Myocyte (in vitro differentiated cells): Measurements from ENCODE around the gene PHIP. TPM values are rescaled to one million over a fixed set of nuclear protein-coding genes. Genes with fewer than 3 reads are reported as not detected.

Experiments
- DNase-seq: peaks from one replicate; pipeline ENCODE4 v3.0.0-alpha.2; 2012; ENCODE audit warnings: low read depth
- total RNA-seq: library from RNA; depleted of rRNA; stranded (reverse); fragments of >200 nt; gene quantifications from 2 replicates; pipeline ENCODE4 v1.2.3, GENCODE V29; 2014

PHIP gene
- total RNA-seq, 1 donor from 2014 or later = 15.7 TPM

DNA sequence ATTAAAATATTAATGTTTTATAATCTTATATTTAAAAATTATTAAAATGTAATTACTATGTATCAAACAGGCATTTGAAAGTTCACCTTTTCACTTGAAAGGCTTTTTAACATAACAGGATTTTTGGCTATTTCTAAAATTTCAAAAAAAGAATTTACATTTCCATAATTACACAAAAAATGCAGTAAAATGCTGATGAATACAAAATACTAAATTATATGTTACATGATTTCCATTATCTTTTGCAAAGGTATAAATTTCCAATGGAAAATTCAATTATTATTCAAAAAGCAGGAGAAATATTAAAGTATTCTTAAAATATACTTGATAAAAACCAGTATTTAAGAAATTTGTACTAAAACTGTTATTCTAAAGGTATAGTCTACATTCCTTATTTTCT, 66.1 kb downstream of the PHIP start:
- DNase-seq = no peak

DNA sequence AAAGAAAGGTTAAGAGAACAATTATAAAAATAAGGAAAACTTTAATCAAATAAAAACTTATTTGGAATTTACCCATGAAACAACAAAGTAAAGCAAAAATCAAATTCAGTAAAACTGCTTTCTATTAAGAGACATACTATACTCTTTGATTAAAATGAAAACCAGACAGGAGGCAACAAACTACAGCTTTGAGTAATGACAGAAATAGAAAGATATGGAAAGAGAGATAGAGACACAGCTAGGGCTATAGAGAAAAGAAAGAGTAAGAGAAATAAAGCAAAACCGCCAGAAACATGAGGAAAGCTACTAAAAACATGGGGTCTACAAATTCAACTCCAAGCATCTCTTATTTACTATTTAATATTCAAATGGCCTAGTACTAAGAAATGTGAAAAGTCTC, 67.6 kb downstream of the PHIP start:
- DNase-seq = no peak

DNA sequence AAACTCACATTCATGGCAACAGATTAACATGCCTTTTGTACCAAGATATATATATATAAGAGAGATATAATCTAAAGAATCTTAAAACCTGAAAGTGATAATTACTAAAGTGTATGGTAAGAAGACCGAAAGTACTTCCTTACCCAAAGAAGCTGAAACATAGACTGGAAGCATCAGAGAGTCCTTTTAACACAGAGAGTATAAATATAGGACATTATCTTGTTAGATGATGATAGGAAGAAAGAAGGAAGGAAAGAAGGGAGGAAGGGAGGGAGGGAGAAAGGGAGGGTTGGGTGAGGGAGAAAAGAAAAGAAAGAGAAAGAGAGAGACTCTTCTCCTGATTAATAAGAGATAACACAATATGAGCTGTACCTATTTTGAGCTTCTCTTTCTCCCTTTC, 68.2 kb downstream of the PHIP start:
- no peak for DNase-seq

DNA sequence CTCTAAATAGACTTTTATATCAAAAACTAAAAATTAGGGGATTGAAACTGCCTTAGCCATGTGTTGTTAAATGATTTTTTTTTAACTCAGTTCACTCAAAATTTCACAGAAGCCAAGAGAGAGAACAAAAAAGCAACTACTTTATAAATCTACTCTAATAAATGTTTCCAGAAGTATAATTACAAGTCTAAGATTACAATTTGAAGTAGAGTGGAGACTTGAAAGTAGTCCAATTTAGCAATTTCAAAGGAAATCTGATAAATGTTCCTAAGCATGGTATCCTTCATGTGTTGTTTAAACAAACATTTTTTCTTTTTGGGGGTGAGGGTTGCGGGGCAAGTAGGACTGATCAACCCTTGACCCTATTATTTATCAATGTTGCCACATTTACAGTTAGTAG, 72.6 kb downstream of the PHIP start:
- DNase-seq = no peak

DNA sequence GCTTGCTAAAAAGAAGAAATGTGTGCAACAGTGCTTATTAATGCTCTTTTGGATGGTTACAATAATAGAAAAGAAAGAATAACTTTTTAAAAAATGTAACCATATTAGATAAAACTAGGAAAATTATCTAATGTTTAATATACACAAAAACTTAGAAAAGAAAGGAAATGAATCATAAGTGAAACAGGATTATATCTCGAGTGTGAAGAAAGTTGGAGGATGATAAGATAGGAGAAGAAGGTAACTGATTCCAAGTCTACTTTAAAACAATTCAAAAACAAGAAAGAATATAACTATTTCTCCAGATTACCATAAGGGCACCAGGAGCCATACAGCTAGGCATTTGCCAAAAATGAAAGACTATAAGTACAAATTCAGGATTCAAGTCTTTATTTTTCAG, 73.0 kb downstream of the PHIP start:
- no peak for DNase-seq

DNA sequence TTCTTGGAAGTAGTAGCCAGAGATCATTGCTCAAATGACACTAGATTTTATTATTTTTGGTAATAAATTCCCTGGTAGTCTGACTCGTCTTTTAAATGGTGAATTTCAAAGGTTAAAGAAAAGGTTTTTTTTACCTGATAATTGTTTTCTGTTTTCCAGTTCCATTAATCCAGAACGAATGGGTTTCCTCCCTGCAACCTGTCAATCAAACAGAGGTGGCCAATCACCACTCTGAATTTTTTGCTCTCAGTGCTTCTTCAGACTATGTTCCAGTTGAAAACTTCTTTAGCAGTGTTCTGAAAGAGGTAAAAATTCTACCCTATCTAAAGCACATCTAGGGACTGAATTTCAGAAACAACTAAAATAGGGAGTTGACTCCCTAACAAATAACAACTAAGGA, 73.8 kb downstream of the PHIP start:
- DNase-seq = no peak

DNA sequence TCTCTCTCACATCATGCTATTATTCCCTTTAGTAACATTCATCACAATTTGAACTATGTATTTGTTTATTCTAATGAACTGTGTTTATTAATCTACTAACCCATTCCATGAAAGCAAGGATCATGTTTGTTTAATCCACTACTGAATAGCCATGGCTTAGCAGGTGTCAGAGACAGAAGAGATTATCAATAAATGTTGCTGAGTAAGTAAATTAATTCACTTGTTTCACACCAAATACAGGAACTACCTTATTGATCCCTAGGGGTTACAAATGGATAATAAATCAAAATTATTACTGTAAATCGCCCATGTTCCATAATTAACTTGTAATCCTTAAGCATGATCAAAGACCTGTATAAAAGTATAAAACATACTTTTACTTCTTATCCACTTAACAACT, 76.6 kb downstream of the PHIP start:
- DNase-seq = no peak

DNA sequence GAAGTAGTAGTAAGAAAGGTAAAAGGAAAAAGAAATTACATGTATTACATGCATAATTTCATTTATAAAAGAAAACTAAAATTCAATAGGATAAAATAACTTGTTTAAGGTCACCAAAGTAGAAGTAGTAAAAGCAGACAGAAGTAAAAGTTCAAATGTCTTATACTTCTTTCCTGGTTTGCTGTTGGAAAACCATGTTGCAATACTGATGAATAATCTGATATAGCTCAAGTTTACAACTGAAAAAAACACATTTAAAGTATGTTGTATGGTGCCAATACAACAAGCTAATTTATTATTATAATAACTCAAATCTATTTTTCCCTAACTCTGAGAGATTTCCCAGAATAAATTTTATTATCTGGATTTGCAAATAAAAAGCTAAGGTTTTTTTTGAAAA, 78.3 kb downstream of the PHIP start:
- DNase-seq = no peak

DNA sequence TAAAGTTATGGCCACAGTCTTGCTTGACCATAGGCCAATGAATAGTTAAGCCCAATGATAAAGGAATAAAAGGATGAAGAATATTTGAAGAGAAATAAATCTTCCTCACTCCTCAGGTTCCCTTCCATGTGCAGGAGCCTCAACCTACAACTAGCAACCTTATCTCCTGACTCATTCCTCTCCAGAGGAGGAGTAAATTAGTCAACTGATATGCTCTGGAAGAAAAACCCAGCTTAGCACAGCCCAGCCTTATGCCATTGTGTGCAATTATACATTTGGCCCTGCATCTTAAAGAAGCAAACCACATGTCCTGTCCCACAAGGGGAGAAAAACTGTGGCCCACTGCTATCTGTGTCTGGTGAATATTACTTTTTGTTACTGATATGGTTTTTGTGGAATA, 82.1 kb downstream of the PHIP start:
- no peak for DNase-seq

DNA sequence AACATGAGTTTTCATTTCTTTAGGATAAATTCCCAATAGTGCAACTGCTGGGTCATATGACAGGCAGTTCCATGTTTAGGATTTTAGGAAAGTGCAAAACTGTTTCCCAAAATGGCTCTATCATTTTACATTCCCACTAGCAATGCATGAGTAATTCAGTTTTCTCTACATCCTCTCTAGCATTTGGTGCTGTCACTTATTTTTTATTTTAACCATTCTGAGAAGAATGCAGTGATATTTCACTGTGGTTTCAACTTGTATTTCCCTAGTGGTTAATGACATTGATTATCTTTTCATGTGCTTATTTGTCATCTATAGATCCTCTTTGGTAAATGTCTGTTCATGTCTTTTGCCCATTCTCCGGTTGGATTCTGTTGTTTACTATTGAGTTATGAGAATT, 82.7 kb downstream of the PHIP start:
- peak; percentile 11 for DNase-seq

DNA sequence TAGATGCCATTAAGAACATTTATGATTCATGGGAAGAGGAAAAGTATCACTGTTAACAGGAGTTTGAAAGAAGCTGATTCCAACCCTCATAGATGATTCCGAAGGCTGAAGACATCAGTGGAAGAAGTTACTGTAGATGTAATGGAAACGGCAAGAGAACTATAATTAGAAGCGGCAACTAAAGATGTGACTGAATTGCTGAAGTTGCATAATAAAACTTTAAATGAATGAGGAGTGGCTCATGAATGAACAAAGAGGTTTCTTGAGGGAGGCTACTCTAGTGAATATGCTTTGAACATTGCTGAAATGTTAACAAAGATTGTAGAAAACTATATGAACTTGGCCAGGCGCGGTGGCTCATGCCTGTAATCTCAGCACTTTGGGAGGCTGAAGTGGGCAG, 84.1 kb downstream of the PHIP start:
- no peak for DNase-seq

DNA sequence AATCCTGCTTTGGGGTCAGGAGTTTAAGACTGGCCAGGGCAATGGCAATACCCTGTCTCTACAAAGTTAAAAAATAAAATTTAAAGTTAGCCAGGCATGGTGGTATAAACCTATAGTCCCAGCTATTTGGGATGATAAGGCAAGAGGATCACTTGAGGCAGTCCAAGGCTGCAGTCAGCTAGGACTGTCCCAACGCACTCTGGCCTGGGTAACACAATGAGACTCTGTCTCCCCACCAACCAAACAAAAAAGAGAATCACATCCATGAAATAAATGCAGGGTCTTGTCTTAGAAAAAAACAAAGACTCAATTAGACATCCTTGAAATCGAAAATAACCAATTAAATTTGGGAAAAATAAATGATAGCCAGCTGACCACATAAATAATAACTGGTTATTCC, 88.9 kb downstream of the PHIP start:
- no peak for DNase-seq

DNA sequence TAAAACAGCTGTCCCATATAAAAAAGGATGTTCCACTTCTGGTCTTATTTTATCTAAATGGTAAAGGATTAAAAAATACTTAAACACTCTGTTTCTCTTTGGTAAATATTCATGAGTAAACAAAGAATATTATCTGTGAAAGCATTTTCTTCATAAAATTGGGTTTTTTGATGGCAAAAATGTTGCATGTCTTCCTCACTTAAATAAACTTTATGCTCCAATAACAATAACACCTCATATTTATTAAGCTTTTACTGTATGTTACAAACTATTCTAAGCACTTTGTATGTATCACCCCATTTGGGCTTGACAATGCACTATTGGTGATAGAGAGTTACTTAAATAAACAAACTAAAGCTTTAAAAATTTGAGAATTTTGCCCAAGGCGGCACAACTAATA, 91.9 kb downstream of the PHIP start:
- no peak for DNase-seq

DNA sequence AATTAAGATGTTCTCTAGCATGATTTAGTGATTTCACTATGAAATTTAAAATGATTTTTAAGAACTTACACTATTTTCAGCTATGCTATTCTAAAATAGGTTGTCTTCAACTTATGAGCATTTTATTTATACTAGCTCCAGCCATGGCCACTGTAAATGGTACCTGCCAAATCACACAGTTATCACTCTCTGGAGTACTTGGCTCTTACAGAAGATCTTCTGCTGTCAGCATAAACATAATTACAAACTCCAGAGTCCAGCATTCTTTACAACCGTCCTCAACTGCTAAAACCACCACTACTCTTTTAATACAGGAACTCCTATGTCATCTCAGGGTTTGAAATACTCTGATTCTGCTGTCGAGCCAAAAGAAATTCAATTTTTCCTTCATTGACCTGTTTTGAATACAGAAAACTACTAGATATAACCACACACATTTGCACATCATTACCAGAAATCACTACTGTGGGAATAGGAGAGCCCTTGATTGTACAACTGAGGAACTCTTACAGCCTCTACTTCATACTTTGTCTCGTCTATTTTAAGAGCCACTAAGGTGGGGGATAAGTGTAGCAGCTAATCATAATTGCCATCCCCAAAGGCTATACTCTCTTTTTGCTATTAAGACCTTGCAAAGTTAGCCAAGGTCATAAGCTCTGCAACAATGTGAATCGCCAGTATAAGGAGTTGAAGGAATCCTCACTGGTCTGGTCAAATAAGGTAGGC, 93.7 kb downstream of the PHIP start:
- DNase-seq = no peak

DNA sequence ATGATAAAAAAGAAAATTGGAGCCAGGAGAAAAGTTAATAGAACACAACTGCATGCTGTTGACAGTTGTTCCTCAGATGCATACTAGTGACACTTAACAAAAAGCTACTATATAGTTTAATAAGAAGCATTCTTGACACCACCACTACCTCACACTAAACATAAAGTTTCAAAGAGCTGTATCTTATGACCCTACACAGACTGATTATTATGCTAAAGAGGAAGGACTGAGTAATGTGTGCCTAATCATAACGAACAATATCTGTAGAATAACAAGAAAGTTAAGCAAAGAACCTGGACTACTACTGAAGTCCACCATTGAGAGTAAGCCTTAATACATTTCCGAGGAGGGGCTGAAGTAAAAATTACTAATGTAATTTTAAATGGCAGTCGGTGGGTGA, 110.9 kb downstream of the PHIP start:
- DNase-seq = no peak

DNA sequence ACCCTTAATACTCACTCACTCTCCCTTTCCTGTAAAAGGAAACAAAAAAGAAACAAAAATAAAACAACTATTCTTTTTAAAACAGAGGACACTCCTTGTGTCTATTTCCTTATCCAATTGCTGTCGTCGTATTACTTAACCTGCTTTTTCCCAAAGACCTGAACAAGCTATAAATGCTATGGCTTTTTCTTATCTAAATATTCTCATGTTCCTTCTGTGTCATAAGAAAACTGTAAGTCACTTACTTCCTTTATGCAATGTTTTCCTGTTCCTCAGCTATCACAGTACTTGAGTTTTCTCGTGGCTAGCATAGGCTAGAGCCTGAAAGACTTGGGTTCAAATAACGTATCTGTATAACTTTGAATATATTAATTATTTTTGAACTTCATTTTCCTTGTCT, 111.5 kb downstream of the PHIP start:
- no peak for DNase-seq

DNA sequence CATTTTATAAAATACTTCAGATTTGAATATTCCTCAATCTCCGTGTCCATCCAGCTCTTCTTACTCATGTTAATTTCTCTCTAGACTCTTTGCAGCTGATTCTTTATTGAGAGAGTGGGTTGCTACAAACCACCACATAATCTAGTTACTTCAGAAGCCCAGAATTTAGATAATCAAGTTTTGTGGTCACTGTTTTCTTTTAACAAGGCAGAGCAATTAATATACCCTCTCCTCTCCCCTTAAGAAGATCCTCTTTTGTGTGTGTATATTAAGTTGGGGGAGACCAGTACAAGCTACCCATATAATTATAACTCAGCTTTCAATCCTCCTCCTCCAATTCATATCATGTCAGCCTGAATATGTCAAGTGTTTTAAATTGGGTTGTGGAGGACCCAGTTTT, 115.6 kb downstream of the PHIP start:
- no peak for DNase-seq

DNA sequence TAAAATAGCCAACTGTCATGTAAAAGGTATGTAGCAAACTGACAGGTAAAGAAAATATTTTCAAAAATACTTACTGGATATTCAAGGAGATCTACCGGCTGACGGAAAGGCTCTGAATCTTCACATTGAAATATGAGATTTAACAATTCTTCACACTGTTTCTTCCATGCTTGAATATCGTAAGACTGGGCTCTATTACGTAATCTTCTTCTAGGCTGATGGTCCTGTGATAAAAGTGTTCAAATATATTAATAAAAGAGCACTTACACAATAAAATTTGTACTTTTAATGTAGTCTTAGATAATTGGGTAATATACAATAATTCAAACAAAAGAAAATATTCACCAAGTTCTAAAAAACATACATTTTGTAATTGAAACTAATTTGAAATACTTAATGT, 123.3 kb downstream of the PHIP start:
- no peak for DNase-seq

DNA sequence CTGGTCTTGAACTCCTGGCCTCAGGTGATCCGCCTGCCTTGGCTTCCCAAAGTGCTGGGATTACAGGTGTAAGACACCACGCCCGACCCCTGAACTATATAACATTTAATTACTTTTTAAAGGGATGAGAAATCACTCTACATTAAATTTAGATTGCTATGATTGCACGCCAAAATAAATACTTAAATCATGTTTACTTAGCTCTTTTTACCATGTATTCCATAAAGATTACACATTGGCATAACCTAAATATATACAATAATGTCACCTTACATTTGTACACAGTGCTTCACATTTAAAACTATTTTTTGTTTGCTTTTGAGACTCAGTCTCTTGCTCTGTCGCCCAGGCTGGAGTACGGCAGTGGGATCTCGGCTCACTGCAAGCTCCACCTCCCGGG, 124.3 kb downstream of the PHIP start:
- DNase-seq = no peak

DNA sequence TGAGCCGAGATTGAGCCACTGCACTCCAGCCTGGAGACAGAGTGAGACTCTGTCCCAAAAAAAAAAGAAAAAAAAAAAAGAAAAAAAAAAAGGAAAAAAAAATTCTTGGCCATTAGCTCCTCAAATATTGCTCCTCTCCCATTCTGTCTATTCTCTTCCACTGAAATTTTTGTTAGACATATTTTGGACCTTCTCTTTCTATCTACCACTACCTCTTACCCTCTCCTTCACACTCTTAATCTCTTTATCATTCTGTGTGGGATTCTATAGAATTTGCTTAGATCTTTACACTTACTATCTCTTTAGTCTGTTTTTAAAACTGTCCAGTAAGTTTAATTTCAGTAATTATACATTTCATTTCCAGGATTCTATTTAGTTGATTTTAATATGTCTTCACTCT, 125.7 kb downstream of the PHIP start:
- no peak for DNase-seq

DNA sequence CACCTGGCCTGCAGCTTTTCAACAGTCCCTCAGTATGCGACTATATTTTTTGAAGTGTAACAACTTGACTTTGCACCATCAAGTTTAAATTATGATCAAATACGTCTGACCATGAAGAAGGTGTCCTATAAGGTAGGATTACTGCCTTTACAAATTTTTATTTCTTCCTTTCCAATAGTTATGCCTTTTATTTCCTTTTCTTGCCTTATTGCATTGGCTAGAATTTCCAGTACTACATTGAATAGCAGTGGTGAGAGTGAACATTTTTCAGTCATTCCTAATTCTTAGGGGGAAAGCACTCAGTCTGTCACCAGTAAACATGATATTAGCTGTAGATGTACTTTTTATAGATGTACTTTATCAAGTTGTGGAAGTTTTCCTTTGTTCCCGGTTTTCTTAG, 129.3 kb downstream of the PHIP start:
- no peak for DNase-seq

DNA sequence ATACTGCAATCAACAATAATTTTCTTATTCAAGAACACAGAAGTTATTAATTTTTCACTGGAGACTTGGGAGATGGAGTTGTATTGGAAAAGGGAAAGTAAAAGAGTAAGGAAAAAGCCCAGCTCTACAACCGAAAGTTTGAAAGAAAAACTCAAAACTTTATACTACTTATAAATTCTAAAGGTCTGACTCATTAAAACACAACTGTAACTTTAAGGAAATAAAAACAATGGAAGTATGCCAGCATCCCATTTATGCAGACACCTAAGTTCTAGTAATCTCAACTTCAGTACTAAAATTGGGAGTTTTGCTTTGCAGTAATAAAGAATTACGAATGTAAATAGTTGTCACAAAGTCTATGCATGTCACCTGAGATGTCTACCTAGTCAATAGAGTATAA, 130.1 kb downstream of the PHIP start:
- DNase-seq = peak; percentile 5

DNA sequence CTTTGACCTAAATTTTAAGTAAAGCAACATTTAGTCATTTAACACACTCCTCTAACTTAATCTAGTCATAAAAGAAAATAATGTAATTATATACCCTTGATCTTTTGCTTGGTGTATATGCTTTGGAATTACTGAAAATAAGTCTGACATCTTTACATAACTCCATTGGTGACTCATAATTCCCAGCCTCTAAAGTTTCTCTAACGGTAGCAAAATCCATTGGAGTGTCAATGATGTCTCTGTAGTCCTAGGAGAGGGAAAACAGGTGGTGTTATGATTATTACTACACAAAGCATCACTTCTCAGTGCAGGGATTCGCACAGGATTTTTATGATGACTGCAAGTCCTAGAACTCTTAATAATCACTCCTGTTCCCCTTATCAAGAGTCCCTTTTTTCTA, 130.5 kb downstream of the PHIP start:
- DNase-seq = peak; percentile 18

DNA sequence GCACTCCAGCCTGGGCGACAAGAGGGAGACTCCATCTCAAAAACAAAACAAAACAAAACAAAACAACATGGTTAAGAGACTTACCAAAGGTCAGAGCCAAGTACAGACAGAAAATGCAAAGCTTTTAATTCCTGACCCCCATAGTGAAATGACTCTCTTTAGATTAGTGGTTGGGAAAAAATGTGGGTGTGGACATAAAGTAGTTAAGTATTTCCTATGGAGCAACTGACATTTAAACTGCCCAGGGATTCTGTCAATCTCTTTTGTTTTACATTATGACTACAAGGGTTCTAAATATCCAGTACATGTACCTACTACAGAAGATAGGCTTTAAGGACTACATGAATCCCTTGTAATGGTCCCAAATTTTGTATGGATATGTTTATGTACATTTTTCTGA, 135.6 kb downstream of the PHIP start:
- no peak for DNase-seq
